Inferior parietal cortex (tissue), 1 donor: ENCODE results near the gene CEP68.
A peak's percentile ranks its signal among the peaks of the same experiment; 100 is the strongest.

Experiments
- DNase-seq: peaks from one replicate; pipeline ENCODE4 v3.0.0-alpha.2; 2016; ENCODE audit errors: extremely low spot score

The CEP68 gene

DNA sequence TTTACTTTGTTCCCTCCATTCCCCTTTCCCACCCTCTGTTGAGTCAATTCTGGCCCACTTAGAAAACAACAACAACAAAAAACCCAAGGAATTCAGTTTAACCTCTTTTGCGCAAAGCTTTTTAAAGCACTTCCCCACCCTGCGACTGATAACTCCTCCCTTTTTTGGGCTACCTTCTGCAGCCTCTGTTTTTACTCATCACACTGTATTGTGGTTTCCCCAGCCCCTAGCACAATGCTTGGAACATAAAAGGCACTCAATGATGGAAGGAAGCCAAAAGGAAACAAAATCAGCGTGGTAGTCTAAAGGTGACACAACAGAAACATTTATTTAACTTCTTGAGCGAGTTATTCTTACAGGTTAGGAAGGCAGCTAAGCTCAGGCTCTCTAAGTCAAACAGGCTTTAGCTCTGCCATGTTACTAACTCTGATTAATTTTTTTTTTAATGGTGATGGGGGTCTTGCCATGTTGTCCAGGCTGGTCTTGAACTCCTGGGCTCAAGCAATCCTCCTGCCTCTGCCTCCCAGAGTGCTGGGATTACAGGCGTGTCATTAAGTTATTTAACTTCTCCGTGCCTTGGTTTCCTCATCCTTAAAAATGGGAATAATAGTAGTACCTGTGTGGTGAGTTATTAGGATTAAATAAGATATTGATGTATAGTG lies 1.3 kb downstream of the CEP68 start:
- DNase-seq = no peak

DNA sequence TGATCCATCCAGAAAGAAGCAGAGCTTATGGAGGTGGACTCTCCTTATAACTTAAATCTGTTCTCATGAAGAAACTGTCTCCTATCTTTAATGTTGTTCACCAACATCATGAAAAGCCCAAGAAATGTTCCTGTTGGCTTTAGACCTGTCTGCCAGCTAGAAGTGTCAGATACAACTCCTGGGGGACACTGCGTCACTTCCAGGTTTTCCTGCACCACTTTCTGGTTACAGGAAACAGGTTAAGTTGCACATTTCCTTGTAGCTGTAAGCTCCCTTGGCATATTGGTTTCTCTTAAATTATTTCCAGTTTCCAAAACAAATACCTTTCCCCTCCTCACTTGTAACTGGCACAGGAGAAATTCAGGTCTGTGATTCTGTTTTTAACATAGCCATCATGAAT lies 2.9 kb downstream of the CEP68 start:
- no peak for DNase-seq

- no peak for DNase-seq
Observed at GRCh38 chr2:65061146-65061909, 5.1 kb downstream of the CEP68 start.

DNA sequence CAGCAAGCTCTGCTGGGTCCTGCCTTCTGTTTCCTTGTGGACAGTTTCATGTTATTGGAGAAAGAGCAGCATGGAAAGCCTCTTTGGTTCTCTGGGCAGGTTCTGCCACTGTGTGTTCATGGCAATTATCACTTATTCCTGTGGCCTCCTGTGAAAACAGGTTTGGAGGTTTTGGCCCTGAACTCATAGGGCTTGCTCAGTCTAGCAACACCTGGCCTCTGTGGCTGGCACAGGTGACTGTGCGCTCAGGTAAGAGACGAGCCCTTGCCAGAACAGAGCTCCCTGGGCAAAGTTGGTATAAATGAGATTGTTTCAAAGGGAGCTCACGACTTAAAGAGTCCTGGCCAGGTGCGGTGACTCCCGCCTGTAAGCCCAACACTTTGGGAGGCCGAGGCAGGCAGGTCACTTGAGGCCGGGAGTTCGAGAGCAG lies 5.7 kb downstream of the CEP68 start:
- no peak for DNase-seq

DNA sequence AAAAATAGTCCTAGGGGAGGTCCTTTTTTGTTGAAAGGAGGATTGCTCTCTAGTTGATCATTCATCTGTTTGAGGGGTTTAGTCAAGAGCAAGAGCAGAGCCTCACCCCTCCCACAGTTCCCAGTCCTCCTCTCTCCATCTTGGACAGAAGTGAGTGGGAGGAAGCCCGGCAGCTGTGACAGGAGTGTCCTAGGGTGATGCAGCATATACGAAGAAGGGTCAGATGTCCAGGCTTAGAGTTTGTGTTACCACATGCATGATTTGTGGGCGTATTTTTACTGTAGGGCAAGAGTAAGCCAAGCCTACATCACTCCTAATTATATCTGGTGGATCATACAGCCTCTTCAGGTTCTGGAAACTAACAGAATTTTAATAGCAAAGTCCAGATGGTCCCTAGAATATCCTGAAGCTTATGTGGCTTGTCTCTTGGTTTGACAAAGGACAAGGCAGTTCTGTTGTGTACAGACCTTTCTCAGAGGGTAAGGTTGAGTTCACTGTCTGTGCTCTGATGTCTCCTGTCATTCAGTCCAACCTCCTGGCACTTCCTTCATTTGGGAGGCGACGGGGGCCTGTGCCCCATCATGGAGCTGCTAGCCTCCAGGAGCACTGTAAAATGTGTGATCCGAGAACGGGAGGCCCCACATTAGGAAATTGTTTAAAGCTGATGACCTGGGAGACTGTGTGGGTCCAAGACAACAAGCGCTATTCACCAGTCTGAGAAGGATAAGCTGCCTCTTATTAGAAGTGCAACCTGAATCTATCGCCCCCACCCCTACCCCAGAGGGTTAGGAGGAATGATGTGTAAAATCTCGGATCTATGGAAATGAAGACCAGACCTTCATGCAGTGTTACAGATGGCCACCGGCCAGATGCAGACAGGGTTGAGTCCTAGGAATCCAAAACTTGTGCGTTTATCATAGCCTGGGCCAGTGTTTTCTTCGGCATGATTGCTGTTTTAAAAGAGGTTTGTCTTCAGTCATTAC lies 6.9 kb downstream of the CEP68 start:
- DNase-seq = no peak

GRCh38 chr2:65064728-65065552 lies 8.7 kb downstream of the CEP68 start:
- peak; percentile 73 for DNase-seq

- DNase-seq = no peak
Observed at GRCh38 chr2:65067806-65068553, 11.8 kb downstream of the CEP68 start.

DNA sequence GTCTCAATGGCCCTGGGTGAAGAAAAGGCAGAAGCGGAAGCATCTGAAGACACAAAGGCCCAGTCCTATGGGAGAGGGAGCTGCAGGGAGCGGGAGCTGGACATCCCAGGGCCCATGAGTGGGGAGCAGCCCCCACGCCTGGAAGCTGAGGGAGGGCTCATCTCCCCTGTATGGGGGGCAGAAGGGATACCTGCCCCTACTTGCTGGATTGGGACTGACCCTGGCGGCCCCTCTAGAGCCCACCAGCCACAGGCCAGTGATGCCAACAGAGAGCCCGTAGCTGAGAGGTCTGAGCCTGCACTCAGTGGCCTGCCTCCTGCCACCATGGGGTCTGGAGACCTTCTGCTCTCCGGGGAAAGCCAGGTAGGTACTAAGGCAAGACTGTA lies 13.2 kb downstream of the CEP68 start:
- DNase-seq = no peak

- DNase-seq = no peak
Observed at GRCh38 chr2:65070172-65070830, 14.1 kb downstream of the CEP68 start.

GRCh38 chr2:65070856-65071255 lies 14.6 kb downstream of the CEP68 start:
- no peak for DNase-seq

DNA sequence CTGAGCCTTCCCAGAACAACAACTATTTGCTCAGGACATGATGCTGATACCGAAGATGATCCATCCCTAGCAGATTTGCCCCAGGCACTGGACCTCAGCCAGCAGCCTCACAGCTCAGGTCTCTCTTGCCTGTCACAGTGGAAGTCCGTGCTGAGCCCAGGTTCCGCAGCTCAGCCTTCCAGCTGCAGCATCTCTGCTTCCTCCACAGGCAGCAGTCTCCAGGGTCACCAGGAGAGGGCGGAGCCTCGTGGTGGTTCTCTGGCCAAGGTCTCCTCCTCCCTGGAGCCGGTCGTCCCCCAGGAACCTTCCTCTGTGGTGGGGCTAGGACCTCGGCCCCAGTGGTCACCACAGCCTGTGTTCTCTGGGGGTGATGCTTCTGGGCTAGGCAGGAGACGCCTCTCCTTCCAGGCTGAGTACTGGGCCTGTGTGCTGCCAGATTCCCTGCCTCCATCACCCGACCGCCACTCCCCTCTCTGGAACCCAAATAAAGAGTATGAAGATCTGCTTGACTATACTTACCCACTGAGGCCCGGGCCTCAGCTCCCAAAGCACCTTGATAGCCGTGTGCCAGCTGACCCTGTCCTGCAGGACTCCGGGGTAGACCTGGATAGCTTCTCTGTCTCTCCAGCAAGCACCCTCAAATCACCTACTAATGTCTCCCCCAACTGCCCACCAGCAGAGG lies 15.4 kb downstream of the CEP68 start:
- DNase-seq = no peak

GRCh38 chr2:65072181-65072970 lies 16.2 kb downstream of the CEP68 start:
- no peak for DNase-seq

DNA sequence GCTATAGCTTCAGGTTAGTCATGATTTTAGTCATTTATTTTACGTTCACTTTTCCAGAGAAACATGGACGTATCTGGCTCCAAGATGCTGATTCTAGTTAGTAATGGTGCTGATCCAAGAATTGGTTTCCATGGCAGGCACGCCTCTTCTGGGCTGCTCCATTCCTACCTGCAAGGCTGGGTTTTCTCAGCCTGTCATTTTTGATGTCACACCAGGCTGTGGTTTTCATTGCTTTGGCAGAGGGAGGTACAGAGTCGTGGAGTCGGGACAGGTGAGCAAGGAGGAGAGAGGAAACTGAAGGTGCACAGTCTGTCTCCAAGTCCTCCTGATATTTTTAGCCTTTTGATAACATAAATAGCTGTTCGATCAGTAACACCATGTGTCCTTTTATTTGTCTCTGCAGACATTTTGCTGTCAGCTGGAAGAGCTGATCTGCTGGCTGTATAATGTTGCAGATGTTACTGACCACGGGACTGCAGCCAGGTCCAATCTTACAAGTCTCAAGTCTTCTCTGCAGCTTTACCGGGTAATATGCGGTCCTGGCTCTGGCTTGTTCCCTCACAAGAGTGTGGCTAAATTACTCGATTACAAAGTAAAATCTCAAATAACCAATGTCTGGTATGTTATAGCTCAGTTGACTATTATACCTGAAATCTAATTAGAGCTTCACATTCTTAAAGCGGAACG lies 17.8 kb downstream of the CEP68 start:
- no peak for DNase-seq

- no peak for DNase-seq
Observed at GRCh38 chr2:65075176-65075575, 19.0 kb downstream of the CEP68 start.

DNA sequence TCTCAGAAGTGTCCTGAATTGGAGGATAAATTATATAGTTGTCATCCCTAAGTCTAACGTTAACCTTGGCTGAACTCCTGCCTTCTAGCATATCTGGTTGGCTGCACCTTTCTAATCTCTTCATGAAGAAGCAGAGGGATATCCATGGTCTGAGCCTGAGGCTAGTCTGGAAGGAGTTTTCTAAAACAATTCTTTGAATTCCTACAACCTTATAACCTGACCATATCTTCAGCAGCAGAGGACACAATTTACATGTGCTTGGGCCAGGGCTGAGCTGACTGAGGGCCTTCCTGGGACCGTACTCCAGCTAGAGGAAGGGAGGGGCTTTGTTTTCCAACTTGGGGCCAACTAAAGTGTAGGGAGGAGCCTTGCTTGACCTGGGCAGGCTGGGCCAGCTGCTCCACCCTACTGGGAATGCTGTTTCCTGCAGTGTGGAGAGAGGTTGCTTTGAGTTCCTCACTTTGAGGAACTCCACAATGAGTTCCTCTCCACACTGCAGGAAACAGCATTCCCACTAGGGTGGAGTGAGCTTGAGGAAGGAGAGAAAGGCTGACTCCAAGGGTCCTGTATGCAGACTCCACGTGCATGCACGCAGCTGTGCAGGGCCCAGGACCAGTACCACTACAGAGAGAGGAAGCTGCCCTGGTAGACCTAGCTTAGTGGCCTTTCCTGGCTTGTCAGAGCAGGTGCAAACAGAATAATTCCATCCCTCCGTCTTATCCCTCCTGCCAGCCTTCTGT lies 19.6 kb downstream of the CEP68 start:
- no peak for DNase-seq

DNA sequence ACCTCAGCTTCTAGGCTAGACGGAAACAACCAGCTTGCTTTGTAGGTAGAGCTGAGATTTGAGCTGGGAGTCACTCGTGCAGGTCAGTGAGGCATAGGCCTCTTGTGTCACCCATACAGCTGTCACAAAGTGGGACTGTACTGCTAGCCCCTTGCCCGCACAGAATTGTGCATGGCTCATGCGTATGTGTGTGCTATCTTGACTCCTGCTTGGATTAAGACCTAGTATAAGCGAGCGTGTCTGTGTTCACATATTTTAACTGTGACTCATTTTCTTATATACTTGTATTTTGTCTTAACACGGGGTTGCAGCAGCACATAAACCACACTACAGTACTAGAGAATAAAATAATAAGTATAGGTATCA lies 20.1 kb downstream of the CEP68 start:
- DNase-seq = no peak

DNA sequence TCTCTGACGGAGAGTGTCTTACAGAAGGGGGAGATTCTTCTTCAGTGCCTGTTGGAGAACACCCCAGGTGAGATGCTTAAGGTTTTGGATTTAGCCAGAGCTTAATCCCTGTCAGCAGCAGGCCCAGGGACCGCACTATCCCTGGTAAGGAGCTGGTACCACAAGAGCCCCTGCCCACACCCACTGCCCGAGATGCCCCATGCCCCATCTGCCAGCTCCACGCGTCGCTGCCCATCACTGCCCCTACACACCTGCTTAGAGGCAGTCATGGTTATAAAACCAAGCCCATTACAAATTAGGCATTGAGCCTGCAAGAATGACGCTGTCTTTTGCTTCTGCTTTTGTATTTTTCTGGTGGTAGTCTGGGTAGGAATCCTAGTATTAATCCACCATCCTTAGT lies 21.7 kb downstream of the CEP68 start:
- DNase-seq = no peak

GRCh38 chr2:65079017-65079416 lies 22.8 kb downstream of the CEP68 start:
- no peak for DNase-seq
